ENCODE measurements around the gene CSTF1.

DNA sequence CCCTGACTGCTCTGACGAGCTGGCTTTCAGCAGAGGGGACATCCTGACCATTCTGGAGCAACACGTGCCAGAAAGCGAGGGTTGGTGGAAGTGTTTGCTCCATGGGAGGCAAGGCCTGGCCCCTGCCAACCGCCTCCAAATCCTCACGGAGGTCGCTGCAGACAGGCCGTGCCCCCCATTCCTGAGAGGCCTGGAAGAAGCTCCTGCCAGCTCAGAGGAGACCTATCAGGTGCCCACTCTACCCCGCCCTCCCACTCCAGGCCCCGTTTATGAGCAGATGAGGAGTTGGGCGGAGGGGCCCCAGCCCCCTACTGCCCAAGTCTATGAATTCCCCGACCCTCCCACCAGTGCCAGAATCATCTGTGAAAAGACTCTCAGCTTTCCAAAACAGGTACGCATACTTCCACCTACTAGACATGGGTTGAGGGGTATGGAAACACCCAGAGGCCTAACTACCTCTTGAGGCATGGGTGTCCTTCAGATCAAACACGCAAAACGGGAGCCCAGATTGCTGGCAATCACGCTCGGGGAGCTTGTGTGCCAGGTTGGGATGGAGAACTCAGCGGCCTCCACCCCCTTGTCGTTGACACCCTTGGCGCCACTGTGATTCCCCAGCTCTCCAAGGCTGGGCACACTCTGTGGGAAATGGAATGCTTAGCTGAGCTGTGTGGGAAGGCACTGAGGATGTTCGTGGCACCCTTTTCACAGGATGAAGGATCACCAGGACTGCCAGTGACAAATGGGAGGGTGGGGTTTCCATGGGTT, 44.9 kb downstream of the CSTF1 start:
- TF ChIP-seq, protein P1, sequence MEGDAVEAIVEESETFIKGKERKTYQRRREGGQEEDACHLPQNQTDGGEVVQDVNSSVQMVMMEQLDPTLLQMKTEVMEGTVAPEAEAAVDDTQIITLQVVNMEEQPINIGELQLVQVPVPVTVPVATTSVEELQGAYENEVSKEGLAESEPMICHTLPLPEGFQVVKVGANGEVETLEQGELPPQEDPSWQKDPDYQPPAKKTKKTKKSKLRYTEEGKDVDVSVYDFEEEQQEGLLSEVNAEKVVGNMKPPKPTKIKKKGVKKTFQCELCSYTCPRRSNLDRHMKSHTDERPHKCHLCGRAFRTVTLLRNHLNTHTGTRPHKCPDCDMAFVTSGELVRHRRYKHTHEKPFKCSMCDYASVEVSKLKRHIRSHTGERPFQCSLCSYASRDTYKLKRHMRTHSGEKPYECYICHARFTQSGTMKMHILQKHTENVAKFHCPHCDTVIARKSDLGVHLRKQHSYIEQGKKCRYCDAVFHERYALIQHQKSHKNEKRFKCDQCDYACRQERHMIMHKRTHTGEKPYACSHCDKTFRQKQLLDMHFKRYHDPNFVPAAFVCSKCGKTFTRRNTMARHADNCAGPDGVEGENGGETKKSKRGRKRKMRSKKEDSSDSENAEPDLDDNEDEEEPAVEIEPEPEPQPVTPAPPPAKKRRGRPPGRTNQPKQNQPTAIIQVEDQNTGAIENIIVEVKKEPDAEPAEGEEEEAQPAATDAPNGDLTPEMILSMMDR (IDR thresholded peaks at IDR 0.05) = no peak
- TF ChIP-seq POLR2A (IDR thresholded peaks at IDR 0.05) = no peak

Measured in adrenal gland (tissue), 5 donors.